SIG-M5 treated with dmso at 0.1 percent for 504 hours (cell line): Measurements from ENCODE around the gene CCDC15.
A peak's percentile ranks its signal among the peaks of the same experiment; 100 is the strongest.

Experiments used
- DNase-seq: peaks from one replicate; lab custom pipeline; 2025; ENCODE audit not compliant: unreplicated experiment; lab: John Stamatoyannopoulos, UW

The CCDC15 gene, protein sequence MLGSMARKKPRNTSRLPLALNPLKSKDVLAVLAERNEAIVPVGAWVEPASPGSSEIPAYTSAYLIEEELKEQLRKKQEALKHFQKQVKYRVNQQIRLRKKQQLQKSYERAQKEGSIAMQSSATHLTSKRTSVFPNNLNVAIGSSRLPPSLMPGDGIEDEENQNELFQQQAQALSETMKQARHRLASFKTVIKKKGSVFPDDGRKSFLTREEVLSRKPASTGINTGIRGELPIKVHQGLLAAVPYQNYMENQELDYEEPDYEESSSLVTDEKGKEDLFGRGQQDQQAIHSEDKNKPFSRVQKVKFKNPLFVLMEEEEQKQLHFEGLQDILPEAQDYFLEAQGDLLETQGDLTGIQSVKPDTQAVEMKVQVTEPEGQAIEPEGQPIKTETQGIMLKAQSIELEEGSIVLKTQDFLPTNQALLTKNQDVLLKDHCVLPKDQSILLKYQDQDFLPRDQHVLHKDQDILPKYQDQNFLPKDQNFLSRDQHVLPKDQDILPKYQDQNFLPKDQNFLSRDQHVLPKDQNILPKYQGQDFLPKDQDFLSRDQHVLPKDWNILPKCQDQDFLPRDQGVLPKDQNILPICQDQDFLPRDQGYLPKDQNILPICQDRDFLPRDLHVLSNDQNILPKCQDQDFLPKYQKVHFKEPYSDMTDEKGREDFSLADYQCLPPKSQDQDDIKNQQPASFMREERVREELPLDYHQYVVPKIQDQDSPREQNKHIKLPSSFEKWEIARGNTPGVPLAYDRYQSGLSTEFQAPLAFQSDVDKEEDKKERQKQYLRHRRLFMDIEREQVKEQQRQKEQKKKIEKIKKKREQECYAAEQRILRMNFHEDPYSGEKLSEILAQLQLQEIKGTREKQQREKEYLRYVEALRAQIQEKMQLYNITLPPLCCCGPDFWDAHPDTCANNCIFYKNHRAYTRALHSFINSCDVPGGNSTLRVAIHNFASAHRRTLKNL

DNA sequence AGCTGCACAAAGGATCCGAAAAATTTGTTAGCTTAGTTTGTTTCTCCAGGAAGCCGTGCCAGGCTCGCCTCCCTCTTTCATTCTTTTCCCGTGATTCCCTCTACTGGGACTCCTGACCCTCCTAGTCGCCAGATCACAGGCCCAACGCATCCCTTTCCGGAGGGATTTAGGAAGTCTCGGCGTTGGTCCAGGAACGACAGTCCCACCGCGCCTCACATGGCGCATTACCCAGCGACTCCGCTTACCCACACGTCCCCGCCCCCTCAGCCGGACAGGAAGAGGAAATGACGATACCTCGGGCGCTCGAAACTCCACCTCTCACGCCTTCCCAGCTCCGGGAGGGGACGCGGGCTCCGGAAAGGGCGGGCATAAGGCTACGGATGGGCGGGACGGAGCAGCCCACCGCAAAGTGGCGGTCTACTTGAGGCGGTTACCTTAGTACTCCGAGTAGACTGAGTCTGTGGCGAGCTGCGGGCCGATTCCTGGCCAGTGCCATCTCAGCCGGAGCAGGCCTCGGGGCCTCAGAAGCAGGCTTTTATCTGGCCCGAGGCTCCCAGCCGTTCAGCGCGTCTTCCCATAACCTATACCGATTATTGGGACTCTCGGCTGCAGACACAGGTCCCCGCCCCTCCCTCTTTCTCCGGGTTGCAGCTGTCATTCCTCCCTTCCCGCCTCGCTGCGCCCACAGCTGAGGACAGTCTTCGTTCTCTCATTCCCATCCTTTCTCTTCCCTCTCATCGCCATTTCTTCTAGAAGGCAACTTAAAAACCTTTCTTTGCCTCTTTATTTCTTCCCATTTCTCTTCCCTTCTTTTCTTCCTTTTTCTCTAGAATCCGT is at the start of gene CCDC15:
CCDC15 (plus strand) TSS at position 450 of the 837 bp plus-strand sequence. CDS start 531 bp downstream, outside the sequence.
- DNase-seq, result peak; percentile 96

DNA sequence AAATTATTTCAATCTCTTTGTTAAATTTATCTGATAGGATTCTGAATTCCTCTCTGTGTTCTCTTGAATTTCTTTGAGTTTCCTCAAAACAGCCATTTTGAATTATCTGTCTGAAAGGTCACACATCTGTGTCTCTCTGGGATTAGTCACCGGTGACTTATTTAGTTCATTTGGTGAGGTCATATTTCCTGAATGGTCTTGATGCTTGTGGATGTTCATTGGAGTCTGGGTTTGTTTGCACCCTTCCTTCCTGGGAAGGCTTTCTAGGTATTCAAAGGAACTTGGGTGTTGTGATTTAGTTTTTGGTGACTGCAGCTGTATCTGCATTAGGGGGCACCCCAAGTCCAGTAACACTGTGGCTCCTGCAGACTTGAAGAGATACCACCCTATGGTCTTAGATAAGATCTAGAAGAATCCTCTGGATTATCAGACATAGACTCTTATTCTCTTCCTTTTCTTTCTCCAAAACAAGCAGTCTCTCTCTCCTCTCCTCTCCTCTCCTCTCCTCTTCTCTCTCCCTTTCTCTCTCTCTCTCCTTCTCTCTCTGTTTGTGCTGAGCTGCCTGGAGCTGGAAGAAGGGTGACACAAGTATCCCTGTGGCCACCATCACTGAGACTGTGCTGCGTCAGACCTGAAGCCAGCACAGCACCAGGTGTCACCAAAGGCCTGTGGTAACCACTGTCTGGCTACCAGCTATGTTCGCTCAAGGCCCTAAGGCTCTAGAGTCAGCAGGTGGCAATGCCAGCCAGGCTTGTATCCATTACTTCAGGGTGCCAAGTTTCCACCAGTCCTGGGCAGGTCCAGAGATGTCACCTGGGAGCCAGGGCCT is 38.2 kb upstream of the CCDC15 start:
- DNase-seq, result no peak

DNA sequence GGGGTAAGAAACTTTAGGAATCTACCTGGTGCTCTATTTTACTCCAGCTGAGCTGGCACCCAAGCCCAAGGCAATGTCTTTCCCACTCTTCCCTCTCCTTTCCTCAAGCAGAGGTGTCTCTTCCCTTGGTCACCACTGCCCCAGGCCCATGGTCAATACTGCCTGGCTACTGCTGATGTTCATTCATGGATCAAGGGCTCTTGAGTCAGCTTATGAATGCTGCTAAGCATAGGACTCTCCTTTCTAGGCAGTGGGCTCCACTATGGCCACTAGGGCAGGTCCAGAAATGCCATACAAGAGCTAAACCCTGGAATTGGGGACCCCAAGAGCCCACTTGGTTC is 37.7 kb upstream of the CCDC15 start:
- no peak for DNase-seq

DNA sequence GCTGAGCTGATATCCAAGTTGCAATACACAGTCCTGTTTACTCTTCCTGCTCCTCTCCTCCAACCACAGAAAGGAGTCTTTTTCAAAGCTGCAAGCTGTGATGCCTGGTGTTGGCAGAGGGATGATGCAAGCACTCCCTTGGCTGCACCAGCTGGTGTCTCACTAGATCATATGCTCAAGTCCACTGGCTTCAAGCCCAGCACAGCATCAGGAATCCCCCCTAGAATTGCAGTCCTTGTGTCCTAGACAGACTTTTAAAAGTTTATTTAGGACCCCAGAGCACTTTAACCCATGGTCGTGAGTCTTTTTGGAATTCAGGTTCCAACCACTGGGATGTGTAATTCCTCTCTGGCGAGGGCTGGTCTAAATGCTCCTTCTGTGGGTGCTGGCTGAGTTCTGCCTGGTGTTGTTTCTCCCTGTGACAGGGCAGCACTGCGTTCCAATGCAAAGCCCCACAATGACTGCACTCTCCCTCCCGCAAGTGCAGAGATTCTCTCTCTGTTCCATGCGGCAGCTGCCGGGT is 36.8 kb upstream of the CCDC15 start:
- no peak for DNase-seq

DNA sequence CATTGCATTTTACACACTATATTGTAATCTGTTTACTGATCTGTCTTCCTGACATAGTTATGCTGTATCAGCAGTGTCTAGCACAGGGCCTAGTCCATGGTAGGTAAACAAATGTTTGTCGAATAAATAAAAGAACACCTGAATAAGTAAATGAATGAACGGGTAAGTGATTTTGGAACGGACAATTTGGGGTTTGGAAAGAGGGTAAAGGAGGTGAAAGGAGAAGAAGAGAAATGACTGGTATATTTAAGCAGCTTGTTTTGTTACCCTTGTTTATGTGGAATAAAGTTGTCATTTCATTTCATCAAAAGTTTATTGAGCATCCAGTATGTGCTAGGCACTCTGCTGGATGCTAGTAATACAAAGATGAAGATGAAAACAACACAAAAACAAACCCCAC is 35.1 kb upstream of the CCDC15 start, which contains the start of gene HEPN1:
HEPN1 (plus strand) TSS at position 301 of the 400 bp plus-strand sequence.
- no peak for DNase-seq

DNA sequence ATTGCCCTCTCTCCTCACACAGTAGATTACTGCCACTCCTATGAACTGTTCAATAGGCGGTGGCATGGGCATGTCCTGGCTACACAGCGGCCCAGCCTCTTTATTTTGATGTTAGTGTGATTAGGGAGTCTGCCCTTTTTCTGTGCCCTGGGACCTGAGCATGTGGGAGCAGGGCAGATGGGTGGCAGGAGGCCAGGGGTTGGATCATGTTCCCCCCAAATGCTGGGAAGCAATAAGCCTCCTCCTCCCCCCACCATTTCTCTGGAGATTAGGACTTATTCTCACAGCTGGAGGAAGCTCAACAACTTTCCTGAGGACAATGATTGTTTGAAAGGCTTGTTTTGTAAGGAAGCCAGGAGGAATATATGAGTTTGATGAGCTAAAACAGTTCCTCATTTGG is 34.1 kb upstream of the CCDC15 start:
- no peak for DNase-seq

DNA sequence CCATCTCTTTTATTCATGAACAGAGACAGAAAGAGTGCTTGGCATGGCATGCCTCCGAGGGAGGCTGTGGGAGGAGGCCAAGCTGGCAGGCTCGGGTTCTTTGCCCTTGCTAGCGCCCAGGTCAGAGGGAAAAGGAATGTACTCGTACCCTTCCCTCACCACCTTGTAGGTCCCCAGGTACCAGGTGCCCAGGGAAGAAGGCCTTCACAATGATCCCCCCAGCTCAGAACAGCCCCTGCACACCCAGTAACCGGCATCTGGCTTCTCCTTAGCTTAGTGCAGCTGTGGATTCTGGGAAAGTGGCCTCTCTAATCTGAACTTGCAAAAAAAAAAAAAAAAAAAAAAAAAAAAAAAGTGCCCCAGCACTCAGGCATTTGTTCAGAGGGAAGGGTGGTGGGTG is 33.6 kb upstream of the CCDC15 start:
- no peak for DNase-seq

DNA sequence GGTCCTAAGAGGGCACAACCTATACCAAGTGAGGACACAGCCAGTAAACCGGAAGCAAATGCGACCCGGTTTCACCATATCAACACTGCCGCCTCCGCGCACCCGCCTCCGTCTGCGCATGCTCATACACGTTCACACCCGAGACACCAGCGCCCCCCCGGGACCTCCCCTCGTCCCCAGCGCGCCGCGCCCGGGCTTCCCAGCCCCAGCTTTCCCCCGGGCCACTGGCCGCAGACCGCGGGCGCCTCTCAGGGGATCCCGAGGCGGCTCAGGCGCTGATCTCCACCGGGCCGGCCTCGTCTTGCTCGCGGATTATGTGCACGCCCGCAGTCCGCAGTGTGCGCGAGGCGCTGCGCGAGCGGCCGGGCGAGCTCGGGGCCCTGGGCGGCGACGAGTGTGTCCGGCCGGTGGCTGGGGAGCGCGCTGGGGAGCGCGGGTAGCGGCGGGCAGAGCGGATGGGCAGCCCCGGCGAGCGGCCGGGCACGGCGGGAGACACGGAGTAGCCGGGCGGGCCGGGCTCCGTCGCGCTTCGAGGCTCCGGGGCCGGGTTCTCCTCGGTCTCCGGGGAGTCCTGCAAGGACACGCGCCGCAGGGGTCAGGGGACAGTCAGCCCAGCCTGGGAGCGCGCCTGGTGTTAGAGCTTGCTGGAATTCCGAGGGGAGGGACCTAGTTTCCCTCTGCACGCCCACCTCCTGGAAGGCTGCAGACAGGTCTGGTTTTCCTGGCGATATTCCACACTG is 33.0 kb upstream of the CCDC15 start:
- DNase-seq, result no peak

DNA sequence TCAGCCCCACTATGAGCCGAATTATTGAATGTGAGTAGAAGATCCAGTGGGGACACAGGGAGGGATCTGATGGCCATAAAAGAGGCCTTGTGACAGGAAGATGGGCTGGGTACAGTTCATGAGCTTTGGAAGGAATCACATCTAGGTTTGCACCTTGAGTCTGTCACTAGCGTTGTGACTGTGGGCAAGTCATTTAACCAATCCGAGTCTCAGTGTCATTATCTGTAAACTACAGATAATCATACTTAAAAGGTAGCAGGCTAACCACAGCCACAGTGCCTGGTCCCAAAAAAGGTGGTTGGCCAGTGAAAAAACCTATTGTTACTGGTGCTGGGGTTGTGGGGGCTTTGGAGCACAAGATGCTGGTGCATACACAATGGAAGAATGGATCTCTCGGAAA is 31.2 kb upstream of the CCDC15 start:
- no peak for DNase-seq

DNA sequence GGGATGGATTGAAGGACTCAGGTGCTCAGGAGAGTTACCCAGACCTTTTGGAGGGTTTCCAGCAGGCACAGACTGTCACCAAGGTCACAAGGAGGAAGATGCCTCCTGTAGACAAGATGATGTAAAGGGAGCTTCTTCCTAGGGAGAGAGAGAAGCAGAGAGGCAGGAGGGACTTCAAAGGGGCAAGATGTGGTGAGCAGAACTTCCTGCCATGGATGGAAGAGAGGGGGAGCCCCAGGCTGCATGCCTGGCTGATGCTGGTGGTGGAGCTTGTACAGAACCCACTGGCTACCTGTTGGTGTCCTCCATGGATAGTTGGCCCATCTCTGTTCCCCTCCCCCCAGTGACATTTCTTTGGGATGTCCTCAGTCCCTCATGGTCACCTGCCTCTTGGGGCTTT is 30.7 kb upstream of the CCDC15 start:
- DNase-seq, result no peak

DNA sequence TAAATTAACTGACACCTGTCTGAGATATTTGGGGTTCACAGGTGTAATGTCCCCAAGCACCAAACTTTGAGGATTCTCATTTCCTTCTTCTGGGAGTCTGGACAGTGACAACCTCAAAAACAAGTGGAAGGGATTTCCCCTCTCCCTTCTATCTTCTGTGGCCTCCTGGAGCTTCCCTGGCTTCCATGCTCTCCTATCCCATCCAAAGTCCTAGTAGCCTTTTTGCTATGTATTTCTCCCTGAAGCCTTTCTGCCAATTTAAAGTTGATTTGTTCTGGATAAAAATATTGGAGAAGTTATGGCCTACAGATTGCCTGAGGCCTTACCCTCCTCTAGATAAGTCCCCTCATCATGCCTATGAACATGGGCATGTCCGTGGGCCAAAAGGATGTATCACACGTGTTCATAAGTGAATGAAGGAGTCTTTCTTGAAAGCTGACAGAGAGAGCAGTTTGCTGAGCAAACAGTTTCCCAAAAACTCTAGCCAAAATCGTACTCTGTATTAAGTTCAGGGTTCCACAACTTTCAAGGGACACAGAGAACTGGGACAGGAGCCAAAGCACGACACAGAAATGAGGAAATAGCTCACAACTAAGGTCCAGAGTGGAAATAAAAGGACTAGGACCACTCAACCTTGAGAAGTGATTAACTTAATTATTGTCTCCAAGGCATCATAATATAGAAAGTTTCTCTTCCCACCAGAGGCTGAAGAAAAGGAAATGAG is 24.9 kb upstream of the CCDC15 start:
- no peak for DNase-seq

DNA sequence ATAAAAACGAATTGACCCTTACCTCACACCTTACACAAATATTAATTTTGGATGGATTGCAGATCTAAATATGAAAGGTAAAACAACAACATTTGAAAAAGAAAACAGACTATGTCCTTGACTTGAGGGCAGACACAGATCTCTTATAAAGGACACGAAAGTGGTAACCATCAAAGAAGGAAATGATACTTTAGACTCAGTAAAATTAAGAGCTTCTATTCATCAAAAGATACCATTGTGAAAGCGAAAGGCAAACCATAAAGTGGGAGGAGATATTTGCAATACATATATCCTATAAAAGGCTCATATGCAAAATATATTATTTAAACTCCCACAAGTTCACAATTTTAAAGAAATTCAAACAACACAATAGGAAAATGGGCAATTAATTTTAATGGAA is 23.2 kb upstream of the CCDC15 start:
- no peak for DNase-seq

DNA sequence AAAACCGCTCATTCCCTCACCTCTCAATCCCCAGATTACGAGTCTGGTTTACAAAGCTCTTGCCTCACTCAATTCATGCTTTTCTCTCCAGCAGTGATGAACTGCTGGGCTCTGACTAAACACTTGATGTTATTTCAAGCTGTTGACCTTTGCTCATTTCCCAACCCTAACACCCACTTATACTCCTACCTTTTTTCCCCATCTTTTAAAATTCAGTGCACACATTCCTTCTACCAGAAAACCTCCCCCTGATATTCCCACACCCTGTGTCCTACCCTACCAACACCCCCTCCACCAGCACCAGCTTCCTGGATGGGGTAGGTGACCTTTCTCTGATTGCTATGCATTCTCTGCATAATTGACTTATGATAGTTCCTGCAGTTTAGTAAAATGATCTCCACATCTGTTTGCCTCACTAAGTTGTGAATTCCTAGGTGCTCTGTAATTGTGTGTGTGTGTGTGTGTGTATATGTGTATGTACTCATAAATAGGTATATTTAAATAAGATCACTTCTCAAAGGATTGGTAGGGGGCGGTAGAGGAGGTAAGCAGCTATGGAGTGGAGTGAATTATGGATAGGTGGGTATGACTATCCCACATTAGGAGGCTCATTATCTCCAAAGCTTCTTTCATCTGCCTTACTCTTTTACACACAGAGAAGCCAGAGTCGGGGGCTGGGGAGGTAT is 19.0 kb upstream of the CCDC15 start:
- DNase-seq, result no peak

DNA sequence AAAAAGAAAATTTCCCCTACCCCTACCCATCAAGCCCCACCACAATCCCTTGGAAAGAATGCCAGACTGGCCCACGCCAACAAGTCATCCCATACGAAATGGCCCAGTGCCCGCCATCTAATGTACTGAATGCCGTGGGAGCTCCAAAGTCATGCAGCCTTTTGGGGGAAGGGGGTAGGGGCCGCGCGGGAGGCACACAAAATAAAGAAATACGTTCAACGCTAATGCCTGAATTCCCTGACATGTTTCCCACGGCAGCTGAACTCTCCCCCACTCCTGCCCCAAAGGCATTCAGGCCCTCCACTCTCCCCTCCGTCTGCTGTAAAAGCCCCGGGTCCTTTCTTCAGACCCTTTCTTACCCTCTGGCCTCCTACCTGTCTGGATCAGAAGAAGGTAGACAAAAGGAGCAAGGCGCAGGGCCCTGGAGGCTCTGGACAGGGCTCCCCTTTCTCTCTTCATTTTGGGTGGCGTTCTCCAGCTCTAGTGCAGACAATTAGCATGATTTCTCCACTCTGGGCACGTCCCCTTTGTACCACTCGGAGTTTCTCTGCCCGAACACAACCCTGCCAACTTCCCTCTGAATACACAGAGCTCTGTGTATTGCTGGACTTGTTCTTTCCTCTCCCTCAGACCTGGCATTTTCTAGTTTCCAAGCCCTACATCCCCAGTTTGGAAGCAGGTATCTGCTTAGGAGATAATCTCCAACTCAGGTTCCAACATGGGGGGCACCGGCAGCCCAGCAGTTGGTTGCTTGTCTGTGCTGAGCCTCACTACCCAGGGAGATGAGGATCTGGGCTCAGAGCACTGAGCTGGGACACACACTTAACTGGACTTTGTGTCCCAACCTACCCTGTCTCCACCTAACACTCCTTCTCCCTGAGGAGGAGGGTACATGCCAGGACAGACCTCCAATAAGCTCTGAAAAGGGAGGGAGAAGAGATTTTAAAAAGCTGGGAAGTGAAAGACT is 18.2 kb upstream of the CCDC15 start, which contains the start of gene HEPACAM:
HEPACAM (minus strand) TSS at position 500 of the 967 bp plus-strand sequence; CDS start at position 459, 41 bp downstream.
- no peak for DNase-seq

DNA sequence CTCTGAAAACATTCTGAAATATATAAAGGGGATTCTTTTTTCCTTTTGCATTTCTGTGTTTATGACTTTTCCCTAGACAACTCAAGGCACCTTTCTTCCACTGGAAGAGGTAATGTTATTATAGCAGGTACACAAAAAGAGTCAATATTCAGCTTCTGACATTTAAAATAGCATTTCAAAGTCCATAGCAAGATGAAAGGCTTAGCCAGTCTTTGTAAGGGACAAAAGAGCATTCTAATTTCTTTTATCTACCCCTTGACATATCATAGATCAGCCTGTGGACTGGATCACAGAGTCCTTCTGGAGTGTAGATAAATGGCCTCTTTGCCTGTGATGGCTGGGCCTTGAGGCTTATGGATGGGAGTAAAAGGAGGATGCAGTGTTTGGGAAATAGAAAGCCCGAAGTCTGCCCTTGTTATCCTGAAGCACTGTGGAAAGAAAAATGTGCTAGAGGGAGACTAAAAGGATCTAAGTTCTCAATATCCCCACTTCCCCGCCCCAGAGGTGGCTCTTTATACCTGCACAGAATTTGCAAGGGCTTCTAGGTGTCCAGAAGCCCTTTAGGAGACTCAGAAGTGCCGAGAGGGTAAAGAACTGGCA is 16.6 kb upstream of the CCDC15 start:
- DNase-seq, result no peak

DNA sequence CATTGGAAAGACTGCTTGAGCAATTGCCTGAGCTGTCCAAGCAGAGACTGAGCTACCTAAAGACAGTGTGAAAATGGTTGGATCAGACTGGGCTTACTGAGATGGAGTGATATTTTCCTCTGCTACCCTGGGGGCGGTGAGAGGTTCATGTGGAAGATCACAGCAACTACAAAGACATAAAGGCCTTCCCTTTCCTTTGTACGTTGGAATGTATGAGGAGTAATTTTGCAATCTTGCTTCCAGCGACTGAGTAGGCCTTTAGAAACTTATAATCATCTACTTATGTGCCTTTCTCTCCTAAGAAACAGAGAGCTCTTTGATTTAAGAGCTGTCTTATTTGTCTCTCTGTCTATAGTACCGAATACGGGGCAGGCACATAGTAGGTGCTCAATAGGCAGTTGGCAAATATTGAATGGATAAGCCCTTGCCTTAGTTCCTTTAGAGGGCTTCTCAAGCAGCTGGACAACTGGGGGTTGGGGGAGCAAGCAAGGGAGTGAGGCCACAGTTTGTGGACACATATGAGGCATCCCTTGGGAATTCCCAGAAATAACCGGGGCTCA is 15.7 kb upstream of the CCDC15 start:
- no peak for DNase-seq
